GM20000 (cell line): Measurements from ENCODE around the gene ECHDC3.

Source experiments
- DNase-seq: peaks from one replicate; pipeline ENCODE4 v3.0.0; 2012; ENCODE audit warnings: low spot score
- TF ChIP-seq, protein P1 (sequence below): IDR thresholded peaks from 2 replicates; pipeline ENCODE4 v1.5.1; 2012; ENCODE audit warnings: mild to moderate bottlenecking, control low read depth; ENCODE audit errors: extremely low read depth, missing control alignments

ECHDC3 gene

DNA sequence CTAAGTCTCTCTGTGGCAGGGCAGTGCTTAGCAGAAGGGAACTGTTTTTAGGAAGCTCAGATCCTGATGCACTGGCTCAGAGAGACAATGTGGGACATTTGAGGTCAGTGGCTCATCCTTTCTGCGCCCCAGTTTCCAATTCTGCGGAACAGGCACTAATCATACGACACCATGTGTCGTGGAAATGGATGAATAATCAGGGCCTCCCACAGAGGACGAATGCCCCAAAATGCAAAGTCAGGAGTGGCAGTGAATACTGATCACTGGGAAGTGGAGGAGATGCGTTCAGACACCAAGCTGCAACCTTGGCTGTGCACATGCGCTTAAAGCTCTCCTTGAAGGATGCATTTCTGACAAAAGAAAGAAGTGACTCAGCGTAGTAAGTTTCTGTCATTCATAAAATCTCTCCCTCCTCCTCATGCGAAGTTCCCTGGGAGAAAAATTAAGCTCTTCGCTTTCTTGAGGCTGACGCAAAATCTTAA, 21.9 kb upstream of the ECHDC3 start:
- no peak for DNase-seq
- TF ChIP-seq, protein P1, sequence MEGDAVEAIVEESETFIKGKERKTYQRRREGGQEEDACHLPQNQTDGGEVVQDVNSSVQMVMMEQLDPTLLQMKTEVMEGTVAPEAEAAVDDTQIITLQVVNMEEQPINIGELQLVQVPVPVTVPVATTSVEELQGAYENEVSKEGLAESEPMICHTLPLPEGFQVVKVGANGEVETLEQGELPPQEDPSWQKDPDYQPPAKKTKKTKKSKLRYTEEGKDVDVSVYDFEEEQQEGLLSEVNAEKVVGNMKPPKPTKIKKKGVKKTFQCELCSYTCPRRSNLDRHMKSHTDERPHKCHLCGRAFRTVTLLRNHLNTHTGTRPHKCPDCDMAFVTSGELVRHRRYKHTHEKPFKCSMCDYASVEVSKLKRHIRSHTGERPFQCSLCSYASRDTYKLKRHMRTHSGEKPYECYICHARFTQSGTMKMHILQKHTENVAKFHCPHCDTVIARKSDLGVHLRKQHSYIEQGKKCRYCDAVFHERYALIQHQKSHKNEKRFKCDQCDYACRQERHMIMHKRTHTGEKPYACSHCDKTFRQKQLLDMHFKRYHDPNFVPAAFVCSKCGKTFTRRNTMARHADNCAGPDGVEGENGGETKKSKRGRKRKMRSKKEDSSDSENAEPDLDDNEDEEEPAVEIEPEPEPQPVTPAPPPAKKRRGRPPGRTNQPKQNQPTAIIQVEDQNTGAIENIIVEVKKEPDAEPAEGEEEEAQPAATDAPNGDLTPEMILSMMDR = no peak

DNA sequence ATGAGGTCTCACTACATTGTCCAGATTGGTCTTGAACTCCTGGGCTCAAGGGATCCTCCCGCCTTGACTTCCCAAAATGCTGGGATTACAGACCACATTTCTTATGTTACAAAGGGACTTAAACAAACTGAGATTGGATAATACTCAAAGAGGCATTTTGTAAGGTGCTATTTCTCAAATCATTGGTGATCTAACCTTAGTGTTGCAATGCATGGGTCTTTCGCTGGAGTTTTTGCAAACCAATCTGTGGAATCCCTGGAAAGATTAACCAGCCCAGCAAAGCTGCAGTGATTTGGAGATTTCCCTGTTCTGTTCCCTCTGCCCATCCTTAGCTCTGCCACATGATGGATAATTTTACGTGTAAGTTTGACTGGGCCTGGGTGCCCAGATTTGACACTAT, 20.4 kb upstream of the ECHDC3 start:
- TF ChIP-seq, protein P1 = no peak
- DNase-seq = no peak

DNA sequence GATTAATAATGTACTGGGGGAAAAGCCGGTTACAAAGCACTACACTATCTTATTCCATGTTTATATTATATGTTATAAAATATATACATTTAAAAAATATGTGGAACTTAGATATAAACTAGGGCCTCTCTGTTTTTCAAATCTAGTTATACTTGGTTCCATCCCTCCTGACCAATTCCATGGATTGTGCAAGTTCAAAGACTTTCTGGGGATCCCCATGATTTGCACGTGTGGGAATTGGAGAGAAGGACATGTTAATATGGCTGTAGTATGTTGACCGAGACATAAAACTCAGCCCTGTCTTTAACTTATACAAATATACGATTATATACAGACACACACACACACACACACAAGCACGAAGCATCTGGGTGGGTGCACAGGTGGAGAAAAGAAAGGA, 18.8 kb upstream of the ECHDC3 start:
- TF ChIP-seq, protein P1 = no peak
- DNase-seq = no peak

DNA sequence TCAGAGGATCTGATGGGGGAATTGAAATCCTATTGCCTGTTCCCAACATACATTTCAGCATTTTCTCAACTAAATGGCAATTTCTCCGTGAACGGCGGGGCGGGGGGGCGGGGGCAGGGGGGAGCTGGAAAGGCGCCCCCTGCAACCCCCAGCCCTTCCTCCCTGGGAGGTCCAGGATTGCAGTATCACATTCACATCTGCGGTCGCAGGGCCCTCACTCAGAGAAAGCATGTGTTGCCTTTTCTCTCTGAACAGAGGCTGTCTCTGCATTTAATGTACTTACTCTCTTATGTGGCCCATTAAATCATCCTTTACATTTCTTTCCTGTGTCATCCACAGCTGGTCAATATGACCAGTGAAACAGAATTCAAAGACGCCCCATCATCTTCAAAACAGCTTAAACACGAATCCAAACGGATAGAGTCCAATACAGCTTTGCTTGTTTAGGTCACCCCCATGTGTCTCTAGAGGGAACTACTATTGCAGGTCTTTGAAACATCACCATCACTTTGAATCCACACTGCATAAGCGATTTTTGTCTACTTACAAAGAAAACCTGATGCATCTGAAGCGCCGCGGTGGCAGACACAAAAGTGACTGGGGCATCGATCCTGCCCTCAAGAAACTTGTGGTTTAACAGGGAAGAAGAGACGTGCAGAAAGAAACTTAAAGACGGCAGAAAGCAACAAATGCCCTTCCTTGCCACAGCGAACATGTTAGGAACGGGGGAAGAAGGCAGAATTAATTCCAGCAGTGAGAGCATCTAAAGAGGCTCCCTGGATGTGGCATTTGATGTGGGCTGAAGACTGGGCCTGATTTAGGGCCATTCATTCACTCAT, 17.0 kb upstream of the ECHDC3 start:
- DNase-seq = peak; percentile 75
- TF ChIP-seq, protein P1 = peak; percentile 39

DNA sequence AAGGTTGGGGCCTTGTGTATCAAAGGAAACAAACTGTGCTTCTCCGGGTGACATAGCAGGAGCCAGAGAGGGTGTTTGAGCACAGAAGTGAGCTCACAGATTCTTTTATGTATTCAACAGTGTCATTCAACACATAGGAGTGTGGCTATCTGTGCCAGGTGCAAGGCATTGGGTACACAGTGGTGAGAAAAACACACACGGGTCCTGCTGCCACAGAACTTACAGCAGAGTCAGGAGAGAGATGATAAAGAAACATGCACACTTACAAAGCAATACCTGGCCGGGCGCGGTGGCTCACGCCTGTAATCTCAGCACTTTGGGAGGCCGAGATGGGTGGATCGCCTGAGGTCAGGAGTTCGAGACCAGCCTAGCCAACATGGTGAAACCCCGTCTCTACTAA, 16.3 kb upstream of the ECHDC3 start:
- TF ChIP-seq, protein P1 = no peak
- no peak for DNase-seq

DNA sequence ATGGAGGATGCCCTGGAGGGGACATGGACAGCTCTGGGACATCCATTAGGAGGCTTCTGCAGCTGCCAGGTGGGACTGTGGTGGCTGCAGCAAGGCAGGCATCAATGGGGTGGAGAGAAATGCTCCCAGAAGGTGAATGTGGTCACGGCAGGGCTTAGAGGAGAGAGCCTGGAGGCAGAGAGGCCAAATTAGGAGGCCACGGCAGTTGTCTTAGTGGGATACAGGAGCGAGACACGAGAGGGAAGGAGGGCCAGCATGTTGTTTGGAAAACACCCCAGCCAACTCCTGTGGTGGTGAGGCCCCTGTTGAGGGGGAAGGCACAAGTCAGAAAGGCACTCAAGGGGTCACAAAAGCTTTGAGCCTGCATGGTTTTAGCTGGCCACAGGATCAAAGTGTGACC, 14.6 kb upstream of the ECHDC3 start:
- DNase-seq = no peak
- TF ChIP-seq, protein P1 = no peak

DNA sequence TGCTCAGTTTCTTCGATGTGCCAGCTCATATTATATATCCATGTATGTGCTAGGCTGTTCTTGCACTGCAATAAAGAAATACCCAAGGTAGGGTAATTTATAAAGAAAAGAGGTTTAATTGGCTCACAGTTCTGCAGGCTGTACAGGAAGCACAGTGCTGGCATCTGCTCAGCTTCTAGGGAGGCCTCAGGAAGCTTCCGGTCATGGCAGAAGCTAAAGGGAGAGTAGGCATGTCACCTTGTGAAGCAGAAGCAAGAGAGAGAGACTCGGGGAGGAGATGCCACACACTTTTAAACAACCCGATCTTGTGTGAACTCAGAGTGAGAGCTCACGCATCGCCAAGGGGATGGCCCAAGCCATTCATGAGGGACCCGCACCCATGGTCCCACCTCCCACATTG, 13.8 kb upstream of the ECHDC3 start:
- no peak for DNase-seq
- TF ChIP-seq, protein P1 = no peak
